Measurements from ENCODE around the gene NCAM1.

GRCh38 chr11:113255741-113256140, 294.5 kb downstream of the NCAM1 start:
- no peak for TF ChIP-seq POLR2A (IDR thresholded peaks at IDR 0.05; ENCODE audit: low read length)
- TF ChIP-seq GATA1 (IDR thresholded peaks at IDR 0.05; ENCODE audit: low read depth, low read length): no peak
